Measurements from ENCODE around the gene XCR1. TPM values are rescaled to one million over a fixed set of nuclear protein-coding genes. Genes with fewer than 3 reads are reported as not detected.
A peak's percentile ranks its signal among the peaks of the same experiment; 100 is the strongest.

Gene XCR1
- total and polyA plus RNA-seq, 2 experiments from 2014 or later, result not detected

- no peak for TF ChIP-seq CTCF (conservative IDR thresholded peaks at IDR 0.05; ENCODE audit: low read depth in 2 of 2)
- no peak for TF ChIP-seq STAT1 (IDR thresholded peaks at IDR 0.05; ENCODE audit: unreplicated experiment)
- TF ChIP-seq ZNF114 (CRISPR knock-in tag; IDR thresholded peaks at IDR 0.05), result no peak
- no peak for TF ChIP-seq ETS1 (IDR thresholded peaks at IDR 0.05)
Observed at GRCh38 chr3:46067401-46067800, 40.1 kb upstream of the XCR1 start (continued).

- no peak overlapping the region for H3K4me2 ChIP-seq
- H3K27me3 Mint-ChIP-seq (ENCODE audit: insufficient read depth, low read depth, poor library complexity), result peaks cover 3% of the 10 kb centered on the region
- no peak overlapping the region for H3K4me3 Mint-ChIP-seq
- peak; percentile 74 for ATAC-seq
- H3K4me3 ChIP-seq, result no peak overlapping the region
- no peaks in the 10 kb centered on the region for H3K27me3 ChIP-seq (ENCODE audit: insufficient read depth)
- H3K9me3 Mint-ChIP-seq, result no peaks in the 10 kb centered on the region
- DNase-seq (ENCODE audit: low spot score), result peak; percentile 17
- no peaks in the 10 kb centered on the region for H3K79me2 ChIP-seq (replicated peaks; ENCODE audit: insufficient read depth)
- peaks cover 11% of the 10 kb centered on the region; the same call in 1 of the 2 replicates for H3K9me2 ChIP-seq (ENCODE audit: insufficient read depth)
- H3K27ac Mint-ChIP-seq, result no peak overlapping the region
- no peak overlapping the region for H2AFZ ChIP-seq
- H3K36me3 ChIP-seq (ENCODE audit: insufficient read depth), result no peaks in the 10 kb centered on the region
- no peaks in the 10 kb centered on the region for H3K36me3 Mint-ChIP-seq (ENCODE audit: low read depth)
- no peak overlapping the region for H3K27ac ChIP-seq (ENCODE audit: low read depth)
- H3K4me1 Mint-ChIP-seq, result peaks cover 13% of the 10 kb centered on the region
- H3F3A ChIP-seq (replicated peaks; ENCODE audit: low read depth), result no peaks in the 10 kb centered on the region
- H4K20me1 ChIP-seq (replicated peaks; ENCODE audit: insufficient read depth), result no peaks in the 10 kb centered on the region
- peaks cover 8% of the 10 kb centered on the region; the same call in 1 of the 2 replicates for H3K4me1 ChIP-seq (ENCODE audit: insufficient read depth)
- TF ChIP-seq ZNF331 (CRISPR knock-in tag; IDR thresholded peaks at IDR 0.05; ENCODE audit: low read depth) (no peak), EZH2phosphoT487 (IDR thresholded peaks at IDR 0.05; ENCODE audit: unreplicated experiment) (no peak), JUNB (IDR thresholded peaks at IDR 0.05; ENCODE audit: unreplicated experiment) (no peak), NANOG (IDR thresholded peaks at IDR 0.05; ENCODE audit: borderline replicate concordance) (no peak), ETS1 (IDR thresholded peaks at IDR 0.05) (no peak), EZH2 (IDR thresholded peaks at IDR 0.05; ENCODE audit: low read depth, unreplicated experiment) (no peak), STAT1 (IDR thresholded peaks at IDR 0.05; ENCODE audit: unreplicated experiment) (no peak), ZNF462 (CRISPR knock-in tag; IDR thresholded peaks at IDR 0.05) (no peak), CREB1 (CRISPR knock-in tag; IDR thresholded peaks at IDR 0.05; ENCODE audit: low read depth) (no peak), CTCF (conservative IDR thresholded peaks at IDR 0.05; ENCODE audit: low read depth in 2 of 2) (no peak)
Observed at GRCh38 chr3:46065750-46066256, 38.5 kb upstream of the XCR1 start.
